Measurements from ENCODE around the gene NXPH4.

Gene NXPH4

GRCh38 chr12:57183939-57184725, 32.5 kb upstream of the NXPH4 start:
- no peak for DNase-seq

- DNase-seq = no peak
These were observed 31.2 kb upstream of the NXPH4 start for GRCh38 chr12:57185403-57185802.

- DNase-seq = no peak
These were observed 30.6 kb upstream of the NXPH4 start for GRCh38 chr12:57185906-57186508.

- DNase-seq = no peak
These were observed 29.1 kb upstream of the NXPH4 start for GRCh38 chr12:57187222-57188089.

- DNase-seq = no peak
These were observed 28.5 kb upstream of the NXPH4 start for GRCh38 chr12:57188090-57188425.

- DNase-seq = no peak
These were observed 26.6 kb upstream of the NXPH4 start for GRCh38 chr12:57190037-57190436.

- DNase-seq = no peak
These were observed 25.8 kb upstream of the NXPH4 start for GRCh38 chr12:57190821-57191220.

- no peak for DNase-seq
These were observed 25.2 kb upstream of the NXPH4 start for GRCh38 chr12:57191410-57191809.

- DNase-seq = no peak
These were observed 23.7 kb upstream of the NXPH4 start for GRCh38 chr12:57192920-57193319.

- DNase-seq = no peak
These were observed 22.8 kb upstream of the NXPH4 start for GRCh38 chr12:57193706-57194245.

GRCh38 chr12:57194253-57194652, 22.3 kb upstream of the NXPH4 start:
- no peak for DNase-seq

GRCh38 chr12:57195186-57195585, 21.4 kb upstream of the NXPH4 start:
- no peak for DNase-seq

GRCh38 chr12:57195611-57196371, 20.8 kb upstream of the NXPH4 start:
- no peak for DNase-seq

GRCh38 chr12:57196439-57196838, 20.2 kb upstream of the NXPH4 start:
- DNase-seq = no peak

- no peak for DNase-seq
These were observed 19.6 kb upstream of the NXPH4 start for GRCh38 chr12:57196956-57197355.

GRCh38 chr12:57198329-57198728, 18.3 kb upstream of the NXPH4 start:
- no peak for DNase-seq

- DNase-seq = no peak
These were observed 17.4 kb upstream of the NXPH4 start for GRCh38 chr12:57199191-57199590.

GRCh38 chr12:57200497-57200896, 16.1 kb upstream of the NXPH4 start:
- no peak for DNase-seq

GRCh38 chr12:57201219-57201618, 15.4 kb upstream of the NXPH4 start:
- no peak for DNase-seq

- no peak for DNase-seq
These were observed 15.0 kb upstream of the NXPH4 start for GRCh38 chr12:57201631-57202030.

- no peak for DNase-seq
These were observed 14.3 kb upstream of the NXPH4 start for GRCh38 chr12:57202321-57202720.

GRCh38 chr12:57203201-57203600, 13.4 kb upstream of the NXPH4 start:
- DNase-seq = no peak

- no peak for DNase-seq
These were observed 12.8 kb upstream of the NXPH4 start for GRCh38 chr12:57203791-57204190.

Data from 8988T (cell line).